HEK293T (cell line): ENCODE measurements around the gene GJD4.

Source experiments
- ARNT ChIP-seq: fragments of 450-650 bp; IDR thresholded peaks from 2 replicates; pipeline ENCODE4 v1.6.1; 2017; ENCODE audit warnings: mild to moderate bottlenecking
- BHLHE40 ChIP-seq: fragments of 450-650 bp; IDR thresholded peaks from 2 replicates; pipeline ENCODE4 v1.6.1; 2016; ENCODE audit warnings: mild to moderate bottlenecking, moderate library complexity, borderline replicate concordance
- ELF4 ChIP-seq: fragments of 450-650 bp; IDR thresholded peaks from 2 replicates; pipeline ENCODE4 v1.6.1; 2017; ENCODE audit warnings: antibody characterized with exemption
- FOXA1 ChIP-seq: fragments of 450-650 bp; IDR thresholded peaks from 2 replicates; pipeline ENCODE4 v1.6.1; 2016; ENCODE audit warnings: mild to moderate bottlenecking
- FOXM1 ChIP-seq: fragments of 450-650 bp; IDR thresholded peaks from 2 replicates; pipeline ENCODE4 v1.6.1; 2017; ENCODE audit warnings: mild to moderate bottlenecking, borderline replicate concordance
- HDGF ChIP-seq: fragments of 450-650 bp; IDR thresholded peaks from 2 replicates; pipeline ENCODE4 v1.6.1; 2017; ENCODE audit warnings: antibody characterized with exemption, borderline replicate concordance
- L3MBTL2 ChIP-seq: fragments of 450-650 bp; conservative IDR thresholded peaks from 2 replicates; pipeline ENCODE4 v1.6.1; 2016; ENCODE audit warnings: mild to moderate bottlenecking
- NFRKB ChIP-seq: fragments of 450-650 bp; IDR thresholded peaks from 2 replicates; pipeline ENCODE4 v1.6.1; 2016; ENCODE audit warnings: mild to moderate bottlenecking, moderate library complexity
- PKNOX1 ChIP-seq: fragments of 450-650 bp; IDR thresholded peaks from 2 replicates; pipeline ENCODE4 v1.6.1; 2016
- SP1 ChIP-seq: fragments of 450-650 bp; IDR thresholded peaks from 2 replicates; pipeline ENCODE4 v1.6.1; 2017
- SUZ12 ChIP-seq: fragments of 450-650 bp; IDR thresholded peaks from 2 replicates; pipeline ENCODE4 v1.6.1; 2016; ENCODE audit warnings: mild to moderate bottlenecking

GRCh38 chr10:35626971-35627507 lies 21.9 kb downstream of the GJD4 start:
- TF ChIP-seq FOXM1 (no peak), HDGF (no peak), FOXA1 (no peak), ARNT (no peak), SUZ12 (no peak), NFRKB (no peak), ELF4 (no peak), SP1 (no peak), L3MBTL2 (no peak), PKNOX1 (no peak), BHLHE40 (no peak)
